ENCODE results near the gene GOLIM4. TPM values are rescaled to one million over a fixed set of nuclear protein-coding genes. Genes with fewer than 3 reads are reported as not detected.

GOLIM4 gene
- total RNA-seq, 2 experiments from 2014 or later = 0.28 to 0.36 TPM

GRCh38 chr3:168080499-168081170 is 15.1 kb downstream of the GOLIM4 start:
- Histone ChIP-seq H3K9me3 (ENCODE audit: control insufficient read depth in 1 of 2, insufficient read depth in 1 of 2, low read length in 2 of 2) (no peaks in the 10 kb centered on the region), H3K27me3 (ENCODE audit: control insufficient read depth in 1 of 2, insufficient read depth in 2 of 2, low read length in 2 of 2) (no peaks in the 10 kb centered on the region), H3K27ac (ENCODE audit: low read depth in 1 of 2, low read length in 2 of 2) (no peak overlapping the region), H3K36me3 (ENCODE audit: insufficient read depth, low read length) (no peaks in the 10 kb centered on the region), H3K4me1 (ENCODE audit: insufficient read depth, low read length) (no peaks in the 10 kb centered on the region), H3K4me3 (ENCODE audit: low read length) (no peak overlapping the region)
- ChIA-PET CTCF (no interaction called here), POLR2A (no interaction called here)
- DNase-seq = no peak
- ATAC-seq (ENCODE audit: poor library complexity) = no peak
- no peak overlapping the region for H3K4me3 Mint-ChIP-seq
- intact Hi-C loops (cut with DNase I, micrococcal nuclease) = no loop called here
- H3K27me3 Mint-ChIP-seq = no peaks in the 10 kb centered on the region
- no peaks in the 10 kb centered on the region for H3K36me3 Mint-ChIP-seq (ENCODE audit: low read depth)
- no peaks in the 10 kb centered on the region for H3K4me1 Mint-ChIP-seq (ENCODE audit: low read depth)
- no peak for TF ChIP-seq CTCF (IDR thresholded peaks at IDR 0.05)
- no peaks in the 10 kb centered on the region for H3K9me3 Mint-ChIP-seq
- no peak overlapping the region for H3K27ac Mint-ChIP-seq

- no peak overlapping the region for H3K4me3 Mint-ChIP-seq
- no peak overlapping the region for H3K27ac ChIP-seq (ENCODE audit: low read depth in 1 of 2, low read length in 2 of 2)
- no peaks in the 10 kb centered on the region for H3K4me1 Mint-ChIP-seq (ENCODE audit: low read depth)
- no peaks in the 10 kb centered on the region for H3K36me3 Mint-ChIP-seq (ENCODE audit: low read depth)
- no peaks in the 10 kb centered on the region for H3K9me3 ChIP-seq (ENCODE audit: control insufficient read depth in 1 of 2, insufficient read depth in 1 of 2, low read length in 2 of 2)
- no peaks in the 10 kb centered on the region for H3K9me3 Mint-ChIP-seq
- no peaks in the 10 kb centered on the region for H3K4me1 ChIP-seq (ENCODE audit: insufficient read depth, low read length)
- ATAC-seq (ENCODE audit: poor library complexity) (no peak), DNase-seq (no peak)
- intact Hi-C loops (cut with DNase I, micrococcal nuclease) = no loop called here
- H3K27me3 Mint-ChIP-seq = no peaks in the 10 kb centered on the region
- no peak for TF ChIP-seq CTCF (IDR thresholded peaks at IDR 0.05)
- no peaks in the 10 kb centered on the region for H3K36me3 ChIP-seq (ENCODE audit: insufficient read depth, low read length)
- H3K27me3 ChIP-seq (ENCODE audit: control insufficient read depth in 1 of 2, insufficient read depth in 2 of 2, low read length in 2 of 2) = no peaks in the 10 kb centered on the region
- no peak overlapping the region for H3K27ac Mint-ChIP-seq
- ChIA-PET POLR2A (no interaction called here), CTCF (no interaction called here)
- H3K4me3 ChIP-seq (ENCODE audit: low read length) = no peak overlapping the region
Observed at GRCh38 chr3:168080022-168080421, 15.7 kb downstream of the GOLIM4 start.

- no peak for TF ChIP-seq CTCF (IDR thresholded peaks at IDR 0.05)
- H3K36me3 Mint-ChIP-seq (ENCODE audit: low read depth) = no peaks in the 10 kb centered on the region
- DNase-seq = no peak
- H3K9me3 Mint-ChIP-seq = no peaks in the 10 kb centered on the region
- Histone ChIP-seq H3K9me3 (ENCODE audit: control insufficient read depth in 1 of 2, insufficient read depth in 1 of 2, low read length in 2 of 2) (no peaks in the 10 kb centered on the region), H3K27ac (ENCODE audit: low read depth in 1 of 2, low read length in 2 of 2) (no peak overlapping the region), H3K36me3 (ENCODE audit: insufficient read depth, low read length) (no peaks in the 10 kb centered on the region), H3K27me3 (ENCODE audit: control insufficient read depth in 1 of 2, insufficient read depth in 2 of 2, low read length in 2 of 2) (no peaks in the 10 kb centered on the region), H3K4me1 (ENCODE audit: insufficient read depth, low read length) (no peaks in the 10 kb centered on the region), H3K4me3 (ENCODE audit: low read length) (no peak overlapping the region)
- intact Hi-C loops (cut with DNase I, micrococcal nuclease) = no loop called here
- POLR2A ChIA-PET = no interaction called here
- ATAC-seq (ENCODE audit: poor library complexity) = no peak
- H3K27me3 Mint-ChIP-seq = no peaks in the 10 kb centered on the region
- H3K4me1 Mint-ChIP-seq (ENCODE audit: low read depth) = no peaks in the 10 kb centered on the region
- CTCF ChIA-PET = no interaction called here
- H3K27ac Mint-ChIP-seq = no peak overlapping the region
- no peak overlapping the region for H3K4me3 Mint-ChIP-seq
Observed at GRCh38 chr3:168077091-168077490, 18.6 kb downstream of the GOLIM4 start.

All from CD4-positive, alpha-beta T cell (primary cell).